Neural progenitor cell (in vitro differentiated cells): ENCODE measurements around the gene ZMYND8. TPM values are rescaled to one million over a fixed set of nuclear protein-coding genes. Genes with fewer than 3 reads are reported as not detected.
A peak's percentile ranks its signal among the peaks of the same experiment; 100 is the strongest.

Source experiments
- DNase-seq: peaks from one replicate; pipeline ENCODE4 v3.0.0-alpha.2; 2016; ENCODE audit warnings: low spot score
- H2AFZ ChIP-seq: fragments of 200-600 bp; sonication (generic); replicated peaks from 2 replicates; pipeline ENCODE4 v1.6.1; 2016; ENCODE audit warnings: antibody characterized with exemption
- H3F3A ChIP-seq: fragments of 200-600 bp; sonication (generic); 2 replicates; pipeline ENCODE4 v1.6.1; 2016; ENCODE audit warnings: antibody characterized with exemption, low read depth
- H3K27ac ChIP-seq: fragments of 200-600 bp; sonication (generic); 2 replicates; pipeline ENCODE4 v1.5.1; 2016; ENCODE audit warnings: mild to moderate bottlenecking
- H3K27me3 ChIP-seq: fragments of 200-600 bp; sonication (generic); 2 replicates; pipeline ENCODE4 v1.6.1; 2016; ENCODE audit warnings: mild to moderate bottlenecking, moderate library complexity
- H3K36me3 ChIP-seq: fragments of 200-600 bp; sonication (generic); 2 replicates; pipeline ENCODE4 v1.5.1; 2016
- H3K4me1 ChIP-seq: fragments of 200-600 bp; sonication (generic); 2 replicates; pipeline ENCODE4 v1.6.1; 2016; ENCODE audit warnings: mixed run types
- H3K4me2 ChIP-seq: fragments of 200-600 bp; sonication (generic); 2 replicates; pipeline ENCODE4 v1.6.1; 2016
- H3K4me3 ChIP-seq: fragments of 200-600 bp; sonication (generic); 2 replicates; pipeline ENCODE4 v1.5.1; 2016
- H3K79me2 ChIP-seq: fragments of 200-600 bp; sonication (generic); 2 replicates; pipeline ENCODE4 v1.6.1; 2016; ENCODE audit warnings: low read depth
- H3K9ac ChIP-seq: fragments of 200-600 bp; sonication (generic); 2 replicates; pipeline ENCODE4 v1.6.1; 2016
- H3K9me3 ChIP-seq: fragments of 200-600 bp; sonication (generic); 2 replicates; pipeline ENCODE4 v1.5.1; 2016; ENCODE audit warnings: low read depth
- H4K20me1 ChIP-seq: fragments of 200-600 bp; sonication (generic); 2 replicates; pipeline ENCODE4 v1.6.1; 2016; ENCODE audit warnings: low read depth
- H3K27ac Mint-ChIP-seq: 3 replicates; pipeline ENCODE4 v1.8.0; 2021; ENCODE audit warnings: mixed read lengths
- H3K27me3 Mint-ChIP-seq: 2 replicates; pipeline ENCODE4 v1.8.0; 2022; ENCODE audit warnings: low read depth, mild to moderate bottlenecking, inconsistent platforms, moderate library complexity, mixed read lengths; ENCODE audit not compliant: insufficient read depth
- H3K36me3 Mint-ChIP-seq: 3 replicates; pipeline ENCODE4 v1.8.0; 2021; ENCODE audit warnings: mixed read lengths
- H3K4me1 Mint-ChIP-seq: 3 replicates; pipeline ENCODE4 v1.8.0; 2021; ENCODE audit warnings: mixed read lengths
- H3K4me3 Mint-ChIP-seq: 3 replicates; pipeline ENCODE4 v1.8.0; 2021; ENCODE audit warnings: mild to moderate bottlenecking, moderate library complexity, mixed read lengths
- H3K9me3 Mint-ChIP-seq: 3 replicates; pipeline ENCODE4 v1.8.0; 2020; ENCODE audit warnings: mixed read lengths
- CTCF ChIP-seq: fragments of 200-600 bp; sonication (generic); IDR thresholded peaks from 2 replicates; pipeline ENCODE4 v1.5.1; 2017; ENCODE audit warnings: antibody characterized with exemption, mild to moderate bottlenecking
- EZH2 ChIP-seq: fragments of 200-600 bp; sonication (generic); IDR thresholded peaks from 2 replicates; pipeline ENCODE4 v1.6.1; 2017; ENCODE audit warnings: antibody characterized with exemption, mild to moderate bottlenecking, moderate library complexity
- EZH2phosphoT487 ChIP-seq: fragments of 200-600 bp; sonication (generic); IDR thresholded peaks from 2 replicates; pipeline ENCODE4 v1.6.1; 2017; ENCODE audit warnings: antibody characterized with exemption
- total RNA-seq: library from RNA; depleted of rRNA; stranded (reverse); fragments of >200 nt; gene quantifications from 2 replicates; pipeline ENCODE4 v1.2.3, GENCODE V29; 2015; ENCODE audit warnings: low replicate concordance

The ZMYND8 gene
- total RNA-seq, 1 donor from 2014 or later: 59.4 TPM

GRCh38 chr20:47276851-47277534 is 79.5 kb downstream of the ZMYND8 start:
- no peaks in the 10 kb centered on the region for H3K9me3 ChIP-seq
- H3K9ac ChIP-seq: no peak overlapping the region
- H3K27ac ChIP-seq: peak overlapping the region; percentile 41
- no peak overlapping the region for H3K4me3 ChIP-seq
- peaks cover 10% of the 10 kb centered on the region for H3K4me1 ChIP-seq
- H3K36me3 ChIP-seq: no peaks in the 10 kb centered on the region
- H3K27ac Mint-ChIP-seq: no peak overlapping the region
- peaks cover 21% of the 10 kb centered on the region for H3K4me1 Mint-ChIP-seq
- no peaks in the 10 kb centered on the region for H3K27me3 ChIP-seq
- H3K79me2 ChIP-seq: peaks cover 84% of the 10 kb centered on the region
- TF ChIP-seq EZH2 (no peak), CTCF (no peak), EZH2phosphoT487 (no peak)
- H3K36me3 Mint-ChIP-seq: peaks cover 30% of the 10 kb centered on the region
- peaks cover 18% of the 10 kb centered on the region for H4K20me1 ChIP-seq
- H3K27me3 Mint-ChIP-seq: peaks cover 5% of the 10 kb centered on the region
- no peaks in the 10 kb centered on the region for H3K9me3 Mint-ChIP-seq
- no peak overlapping the region for H3K4me2 ChIP-seq
- H3F3A ChIP-seq: peaks cover 37% of the 10 kb centered on the region
- no peak overlapping the region for H3K4me3 Mint-ChIP-seq
- no peak for DNase-seq
- H2AFZ ChIP-seq: no peak overlapping the region

GRCh38 chr20:47276251-47276650 is 80.2 kb downstream of the ZMYND8 start:
- peaks cover 25% of the 10 kb centered on the region for H3K36me3 Mint-ChIP-seq
- no peak overlapping the region for H3K27ac ChIP-seq
- no peaks in the 10 kb centered on the region for H3K9me3 Mint-ChIP-seq
- H3K36me3 ChIP-seq: no peaks in the 10 kb centered on the region
- peaks cover 7% of the 10 kb centered on the region for H3K4me1 ChIP-seq
- no peak overlapping the region for H3K9ac ChIP-seq
- TF ChIP-seq EZH2: no peak
- H3K4me3 Mint-ChIP-seq: no peak overlapping the region
- no peak overlapping the region for H3K4me3 ChIP-seq
- H3F3A ChIP-seq: peaks cover 29% of the 10 kb centered on the region
- H3K27ac Mint-ChIP-seq: no peak overlapping the region
- no peaks in the 10 kb centered on the region for H3K9me3 ChIP-seq
- no peak overlapping the region for H3K4me2 ChIP-seq
- H3K27me3 ChIP-seq: no peaks in the 10 kb centered on the region
- no peak for DNase-seq
- H3K27me3 Mint-ChIP-seq: peaks cover 5% of the 10 kb centered on the region
- H3K79me2 ChIP-seq: peaks cover 91% of the 10 kb centered on the region
- H2AFZ ChIP-seq: no peak overlapping the region
- H4K20me1 ChIP-seq: peaks cover 11% of the 10 kb centered on the region
- H3K4me1 Mint-ChIP-seq: peaks cover 13% of the 10 kb centered on the region

DNA sequence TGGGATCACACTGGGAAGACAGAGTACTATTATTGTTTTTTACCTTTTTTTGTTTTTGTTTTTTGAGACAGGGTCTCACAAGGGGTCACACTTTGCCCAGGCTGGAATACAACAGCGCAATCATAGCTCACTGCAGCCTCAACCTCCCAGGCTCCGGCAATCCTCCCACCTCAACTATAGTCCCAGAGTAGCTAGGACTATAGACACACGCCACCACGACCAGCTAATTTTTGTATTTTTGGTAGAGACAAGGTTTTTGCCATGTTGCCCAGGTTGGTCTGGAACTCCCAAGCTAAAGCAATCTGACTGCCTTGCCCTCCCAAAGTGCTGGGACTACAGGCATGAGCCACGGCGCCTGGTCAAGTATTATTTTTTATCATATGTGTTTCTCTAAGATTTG is 81.0 kb downstream of the ZMYND8 start:
- H2AFZ ChIP-seq: no peak overlapping the region
- H3K4me3 ChIP-seq: no peak overlapping the region
- TF ChIP-seq EZH2 (no peak), CTCF (no peak), EZH2phosphoT487 (no peak)
- Mint-ChIP-seq H3K4me1 (peaks cover 8% of the 10 kb centered on the region), H3K27ac (no peak overlapping the region), H3K9me3 (no peaks in the 10 kb centered on the region), H3K36me3 (peaks cover 20% of the 10 kb centered on the region), H3K4me3 (no peak overlapping the region), H3K27me3 (peaks cover 5% of the 10 kb centered on the region)
- H4K20me1 ChIP-seq: peaks cover 11% of the 10 kb centered on the region
- H3K9ac ChIP-seq: no peak overlapping the region
- peaks cover 91% of the 10 kb centered on the region for H3K79me2 ChIP-seq
- H3K27me3 ChIP-seq: no peaks in the 10 kb centered on the region
- H3K27ac ChIP-seq: peak overlapping the region; percentile 65
- no peaks in the 10 kb centered on the region for H3K36me3 ChIP-seq
- DNase-seq: no peak
- H3F3A ChIP-seq: peaks cover 28% of the 10 kb centered on the region
- no peaks in the 10 kb centered on the region for H3K9me3 ChIP-seq
- H3K4me1 ChIP-seq: peaks cover under 1% of the 10 kb centered on the region
- H3K4me2 ChIP-seq: no peak overlapping the region

GRCh38 chr20:47274401-47275108 is 81.9 kb downstream of the ZMYND8 start:
- no peak for TF ChIP-seq EZH2phosphoT487
- no peak for TF ChIP-seq CTCF
- no peak for TF ChIP-seq EZH2
- Histone ChIP-seq H3K27ac (peak overlapping the region; percentile 3), H3F3A (peaks cover 28% of the 10 kb centered on the region), H3K4me2 (no peak overlapping the region), H4K20me1 (peaks cover 15% of the 10 kb centered on the region), H3K79me2 (peaks cover 93% of the 10 kb centered on the region), H3K27me3 (no peaks in the 10 kb centered on the region), H3K9ac (no peak overlapping the region), H3K9me3 (no peaks in the 10 kb centered on the region), H3K4me3 (no peak overlapping the region), H3K4me1 (no peaks in the 10 kb centered on the region), H2AFZ (no peak overlapping the region), H3K36me3 (no peaks in the 10 kb centered on the region)
- H3K4me3 Mint-ChIP-seq: no peak overlapping the region
- peaks cover 8% of the 10 kb centered on the region for H3K4me1 Mint-ChIP-seq
- H3K9me3 Mint-ChIP-seq: no peaks in the 10 kb centered on the region
- DNase-seq: no peak
- peaks cover 5% of the 10 kb centered on the region for H3K27me3 Mint-ChIP-seq
- H3K27ac Mint-ChIP-seq: peak overlapping the region; percentile 6
- peaks cover 16% of the 10 kb centered on the region for H3K36me3 Mint-ChIP-seq
